ENCODE measurements around the gene WDR44.

DNA sequence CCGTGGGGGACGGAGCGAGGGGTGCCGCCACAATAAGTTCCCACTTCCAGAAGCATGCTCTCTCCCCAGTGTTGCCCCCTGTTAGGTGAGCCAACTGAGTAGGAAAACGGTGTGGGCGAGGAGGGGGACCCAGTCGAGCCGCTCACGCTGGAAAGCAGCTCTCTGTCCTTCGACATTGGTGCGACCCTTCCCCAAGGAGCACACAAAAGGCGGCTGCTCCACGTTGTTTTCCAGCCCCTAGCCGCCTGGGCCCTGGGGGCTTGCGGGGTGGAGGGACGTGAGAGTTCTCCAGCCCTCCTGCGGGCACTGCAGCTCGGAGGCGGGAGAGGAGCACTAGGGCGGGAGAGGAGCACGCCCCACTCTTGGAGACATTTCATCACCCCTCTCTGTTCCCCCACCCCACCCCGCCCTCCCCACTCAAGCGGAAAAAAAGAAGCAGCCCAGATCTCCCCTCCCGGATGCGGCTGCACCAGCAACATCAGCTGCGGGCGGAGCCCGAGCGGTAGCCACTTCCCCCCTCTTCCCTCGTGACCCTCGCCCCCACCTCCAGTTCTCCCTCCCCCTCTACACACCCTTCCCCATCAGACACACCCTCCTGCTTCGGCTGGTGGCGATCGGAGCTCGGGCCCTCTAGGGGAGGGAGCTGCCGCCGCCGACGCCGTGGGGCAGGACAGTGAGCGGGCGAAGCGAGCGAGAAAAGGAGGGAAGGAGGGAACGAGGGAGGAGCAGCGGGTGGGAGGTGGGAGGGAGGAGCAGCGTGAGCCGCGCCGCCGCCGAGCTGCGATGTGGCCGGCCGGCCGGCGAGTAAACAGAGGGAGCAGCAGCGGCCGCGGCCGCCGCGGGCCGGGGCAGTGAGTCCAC is 149.4 kb downstream of the WDR44 start, which contains the start of gene DOCK11:
- TF ChIP-seq, protein P1, sequence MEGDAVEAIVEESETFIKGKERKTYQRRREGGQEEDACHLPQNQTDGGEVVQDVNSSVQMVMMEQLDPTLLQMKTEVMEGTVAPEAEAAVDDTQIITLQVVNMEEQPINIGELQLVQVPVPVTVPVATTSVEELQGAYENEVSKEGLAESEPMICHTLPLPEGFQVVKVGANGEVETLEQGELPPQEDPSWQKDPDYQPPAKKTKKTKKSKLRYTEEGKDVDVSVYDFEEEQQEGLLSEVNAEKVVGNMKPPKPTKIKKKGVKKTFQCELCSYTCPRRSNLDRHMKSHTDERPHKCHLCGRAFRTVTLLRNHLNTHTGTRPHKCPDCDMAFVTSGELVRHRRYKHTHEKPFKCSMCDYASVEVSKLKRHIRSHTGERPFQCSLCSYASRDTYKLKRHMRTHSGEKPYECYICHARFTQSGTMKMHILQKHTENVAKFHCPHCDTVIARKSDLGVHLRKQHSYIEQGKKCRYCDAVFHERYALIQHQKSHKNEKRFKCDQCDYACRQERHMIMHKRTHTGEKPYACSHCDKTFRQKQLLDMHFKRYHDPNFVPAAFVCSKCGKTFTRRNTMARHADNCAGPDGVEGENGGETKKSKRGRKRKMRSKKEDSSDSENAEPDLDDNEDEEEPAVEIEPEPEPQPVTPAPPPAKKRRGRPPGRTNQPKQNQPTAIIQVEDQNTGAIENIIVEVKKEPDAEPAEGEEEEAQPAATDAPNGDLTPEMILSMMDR (IDR thresholded peaks at IDR 0.05) = no peak
- TF ChIP-seq EZH2 (IDR thresholded peaks at IDR 0.05; ENCODE audit: borderline replicate concordance, insufficient read depth, low read depth, low read length, poor library complexity, severe bottlenecking) = no peak
